Keratinocyte (primary cell): ENCODE data around the gene DCST1. TPM values are rescaled to one million over a fixed set of nuclear protein-coding genes. Genes with fewer than 3 reads are reported as not detected.

ENCODE experiments used
- DNase-seq: peaks from one replicate; pipeline ENCODE4 v3.0.0-alpha.2; 2011; ENCODE audit warnings: low read depth, missing footprints, low spot score
- FAIRE-seq: peaks from 2 replicates; lab custom pipeline; 2011; peaks lifted over from hg19 to GRCh38; lab: Jason Lieb, UNC
- H2AFZ ChIP-seq: 2 replicates; pipeline ENCODE4 v1.6.0; 2012; ENCODE audit warnings: low read length, control low read depth, inconsistent platforms; ENCODE audit not compliant: control insufficient read depth
- H3K27ac ChIP-seq: 2 replicates; pipeline ENCODE4 v1.5.1; 2011; ENCODE audit warnings: low read length; ENCODE audit not compliant: control insufficient read depth, insufficient read depth
- H3K27me3 ChIP-seq: 3 replicates; pipeline ENCODE4 v1.6.0; 2011; ENCODE audit warnings: low read length; ENCODE audit not compliant: control insufficient read depth, insufficient read depth; ENCODE audit errors: extremely low read depth
- H3K36me3 ChIP-seq, 2 experiments: 2 replicates in 1 of 2; 3 replicates in 1 of 2; pipeline ENCODE4 v1.5.1; 2011; ENCODE audit warnings: low read length in 2 of 2, mild to moderate bottlenecking in 1 of 2; ENCODE audit not compliant: control insufficient read depth in 2 of 2, insufficient read depth in 2 of 2; ENCODE audit errors: extremely low read depth in 1 of 2
- H3K4me1 ChIP-seq: 3 replicates; pipeline ENCODE4 v1.5.1; 2011; ENCODE audit warnings: low read length; ENCODE audit not compliant: control insufficient read depth, insufficient read depth; ENCODE audit errors: extremely low read depth
- H3K4me2 ChIP-seq: 3 replicates; pipeline ENCODE4 v1.6.0; 2011; ENCODE audit warnings: low read depth, low read length; ENCODE audit not compliant: control insufficient read depth, insufficient read depth; ENCODE audit errors: extremely low read depth
- H3K4me3 ChIP-seq, 3 experiments: fragments of 200-600 bp in 1 of 3; sonication (generic) in 1 of 3; 2 replicates in 2 of 3; 3 replicates in 1 of 3; pipeline ENCODE4 v1.5.1; 2011 to 2016; ENCODE audit warnings: low read length in 3 of 3, mild to moderate bottlenecking in 3 of 3, control low read depth in 2 of 3, inconsistent platforms in 1 of 3, low read depth in 1 of 3, mixed read lengths in 1 of 3, mixed run types in 1 of 3, moderate library complexity in 1 of 3; ENCODE audit not compliant: control insufficient read depth in 2 of 3, insufficient read depth in 2 of 3; ENCODE audit errors: extremely low read depth in 1 of 3
- H3K79me2 ChIP-seq: 2 replicates; pipeline ENCODE4 v1.6.0; 2012; ENCODE audit warnings: low read length; ENCODE audit not compliant: control insufficient read depth, insufficient read depth
- H3K9ac ChIP-seq: 3 replicates; pipeline ENCODE4 v1.6.0; 2011; ENCODE audit warnings: low read length; ENCODE audit not compliant: control insufficient read depth, insufficient read depth; ENCODE audit errors: extremely low read depth
- H3K9me1 ChIP-seq: 3 replicates; pipeline ENCODE4 v1.6.0; 2011; ENCODE audit warnings: low read length; ENCODE audit not compliant: control insufficient read depth, insufficient read depth; ENCODE audit errors: extremely low read depth
- H3K9me3 ChIP-seq: 2 replicates; pipeline ENCODE4 v1.5.1; 2012; ENCODE audit warnings: low read depth, low read length; ENCODE audit not compliant: control insufficient read depth
- H4K20me1 ChIP-seq: 3 replicates; pipeline ENCODE4 v1.6.0; 2011; ENCODE audit warnings: low read length; ENCODE audit not compliant: control insufficient read depth, insufficient read depth; ENCODE audit errors: extremely low read depth
- CTCF ChIP-seq, 3 experiments: IDR thresholded peaks in 1 of 3; conservative IDR thresholded peaks in 1 of 3; optimal IDR thresholded peaks in 1 of 3; 2 replicates in 2 of 3; 3 replicates in 1 of 3; pipeline versions ENCODE3 to v1.5.1; 2011; ENCODE audit warnings: low read length in 3 of 3, mild to moderate bottlenecking in 3 of 3, moderate library complexity in 2 of 3, control low read depth in 1 of 3, inconsistent platforms in 1 of 3; ENCODE audit not compliant: insufficient read depth in 2 of 3; ENCODE audit errors: extremely low read depth in 1 of 3
- EZH2 ChIP-seq: IDR thresholded peaks from one replicate; pipeline ENCODE4 v1.6.1; 2012; ENCODE audit warnings: inconsistent platforms, mild to moderate bottlenecking, low read length, moderate library complexity
- dilution Hi-C: fragments of 300-500 bp; cut with MboI; formaldehyde crosslinking; loops from one replicate; pipeline ENCODE4 v1.7.0; 2020; ENCODE audit warnings: low sequenced_read_pairs; ENCODE audit not compliant: extremely low pct_ligation_motif_present
- polyA plus RNA-seq, 5 experiments: library from polyadenylated mRNA; depleted of rRNA in 3 of 5; stranded (reverse) in 3 of 5; stranded (forward) in 1 of 5; unstranded in 1 of 5; fragments of >200 nt; gene quantifications; 1 replicate in 1 of 5; 2 replicates in 3 of 5; 3 replicates in 1 of 5; pipeline versions ENCODE4 v1.2.1 to v1.2.3, GENCODE V29; 2011 to 2012; ENCODE audit warnings: missing spikeins in 2 of 5, low read depth in 1 of 5, low replicate concordance in 1 of 5

Gene DCST1
- polyA plus RNA-seq, 1 donor (not counting 4 experiments of a cell fraction or from before 2014, with no cell fraction given) = not detected

- FAIRE-seq = peak; percentile 5
- Histone ChIP-seq H3K4me1 (peaks cover 27% of the 10 kb centered on the region), H3K27ac (peak overlapping the region; percentile 77), H3K4me2 (peak overlapping the region; percentile 95), H3K9me3 (no peaks in the 10 kb centered on the region), H4K20me1 (no peaks in the 10 kb centered on the region), H3K9ac (peak overlapping the region; percentile 84), H2AFZ (peak overlapping the region; percentile 22), H3K79me2 (peaks cover 33% of the 10 kb centered on the region), H3K9me1 (no peaks in the 10 kb centered on the region), H3K36me3 (peaks cover 15 to 19% of the 10 kb centered on the region in 2 experiments), H3K4me3 (peak overlapping the region; percentile 75 to 93 (median 91)), H3K27me3 (no peaks in the 10 kb centered on the region)
- dilution Hi-C loops = no loop called here
- no peak for DNase-seq
- TF ChIP-seq EZH2 (no peak), CTCF (optimal IDR thresholded peaks at IDR 0.05 in 1 of 3, IDR thresholded peaks at IDR 0.05 in 1 of 3, conservative IDR thresholded peaks at IDR 0.05 in 1 of 3; ENCODE audit: extremely low read depth in 1 of 3, insufficient read depth in 2 of 3, low read length in 3 of 3) (no peak)
Measured at GRCh38 chr1:155051777-155052398, 18.3 kb downstream of the DCST1 start.

- Histone ChIP-seq H3K9me1 (no peaks in the 10 kb centered on the region), H3K27ac (peak overlapping the region; percentile 77), H3K4me1 (peaks cover 27% of the 10 kb centered on the region), H3K9me3 (no peaks in the 10 kb centered on the region), H3K9ac (peak overlapping the region; percentile 84), H4K20me1 (no peaks in the 10 kb centered on the region), H3K79me2 (peaks cover 33% of the 10 kb centered on the region), H3K27me3 (no peaks in the 10 kb centered on the region), H2AFZ (no peak overlapping the region), H3K4me3 (peak overlapping the region; percentile 75 to 93 (median 91)), H3K36me3 (peaks cover 22 to 26% of the 10 kb centered on the region in 2 experiments), H3K4me2 (peak overlapping the region; percentile 95)
- DNase-seq (no peak), FAIRE-seq (peak; percentile 43)
- dilution Hi-C loops = no loop called here
- TF ChIP-seq CTCF (optimal IDR thresholded peaks at IDR 0.05 in 1 of 3, IDR thresholded peaks at IDR 0.05 in 1 of 3, conservative IDR thresholded peaks at IDR 0.05 in 1 of 3; ENCODE audit: extremely low read depth in 1 of 3, insufficient read depth in 2 of 3, low read length in 3 of 3) (peak in 2 of 3 experiments; percentile 58 to 69), EZH2 (no peak)
Measured at GRCh38 chr1:155052439-155053395, 19.1 kb downstream of the DCST1 start.
